Karpas-422 (cell line): ENCODE results near the gene IL22. TPM values are rescaled to one million over a fixed set of nuclear protein-coding genes. Genes with fewer than 3 reads are reported as not detected.

Source experiments
- DNase-seq: peaks from one replicate; pipeline ENCODE4 v3.0.0-alpha.2; 2015
- H2AFZ ChIP-seq: fragments of 200-600 bp; sonication (generic); 2 replicates; pipeline ENCODE4 v1.6.1; 2014; ENCODE audit warnings: antibody characterized with exemption, low read length, mixed read lengths
- H3K27ac ChIP-seq: fragments of 200-600 bp; sonication (generic); 2 replicates; pipeline ENCODE4 v1.5.1; 2014; ENCODE audit warnings: mild to moderate bottlenecking, low read length, moderate library complexity
- H3K27me3 ChIP-seq: fragments of 200-600 bp; sonication (generic); 2 replicates; pipeline ENCODE4 v1.6.1; 2014; ENCODE audit warnings: low read length, mixed read lengths
- H3K36me3 ChIP-seq: fragments of 200-600 bp; sonication (generic); 2 replicates; pipeline ENCODE4 v1.6.1; 2014; ENCODE audit warnings: low read length, mixed read lengths; ENCODE audit not compliant: insufficient read depth
- H3K4me1 ChIP-seq: fragments of 200-600 bp; sonication (generic); 2 replicates; pipeline ENCODE4 v1.6.1; 2014; ENCODE audit warnings: mild to moderate bottlenecking, low read length, mixed read lengths
- H3K4me2 ChIP-seq: fragments of 200-600 bp; sonication (generic); 2 replicates; pipeline ENCODE4 v1.6.1; 2014; ENCODE audit warnings: low read length, low read depth, mild to moderate bottlenecking; ENCODE audit not compliant: poor library complexity, severe bottlenecking
- H3K4me3 ChIP-seq: fragments of 200-600 bp; sonication (generic); 2 replicates; pipeline ENCODE4 v1.5.1; 2014; ENCODE audit warnings: mild to moderate bottlenecking, antibody characterized with exemption, low read length, mixed read lengths
- H3K79me2 ChIP-seq: fragments of 200-600 bp; sonication (generic); 2 replicates; pipeline ENCODE4 v1.6.1; 2014; ENCODE audit warnings: mild to moderate bottlenecking, low read length, mixed read lengths
- H3K9ac ChIP-seq: fragments of 200-600 bp; sonication (generic); 2 replicates; pipeline ENCODE4 v1.6.0; 2014; ENCODE audit warnings: low read length
- H3K9me2 ChIP-seq: fragments of 200-600 bp; sonication (generic), shearing (Covaris generic); replicated peaks from 2 replicates; pipeline ENCODE4 v1.6.0; 2014; ENCODE audit warnings: mild to moderate bottlenecking, low read length, moderate library complexity; ENCODE audit not compliant: insufficient read depth
- H3K9me3 ChIP-seq: fragments of 300-700, 200-600 bp; sonication (generic); 2 replicates; pipeline ENCODE4 v1.6.1; 2014; ENCODE audit warnings: low read length, mixed read lengths
- H4K20me1 ChIP-seq: fragments of 200-600 bp; sonication (generic); 2 replicates; pipeline ENCODE4 v1.6.1; 2014; ENCODE audit warnings: mild to moderate bottlenecking, antibody characterized with exemption, low read length, low read depth; ENCODE audit not compliant: insufficient read depth
- total RNA-seq: library from RNA; depleted of rRNA; stranded (reverse); fragments of >200 nt; shearing (Covaris generic); gene quantifications from 2 replicates; pipeline ENCODE4 v1.2.3, GENCODE V29; 2014; ENCODE audit warnings: low replicate concordance

Gene IL22
- total RNA-seq, 1 experiment from 2014 or later: not detected

DNA sequence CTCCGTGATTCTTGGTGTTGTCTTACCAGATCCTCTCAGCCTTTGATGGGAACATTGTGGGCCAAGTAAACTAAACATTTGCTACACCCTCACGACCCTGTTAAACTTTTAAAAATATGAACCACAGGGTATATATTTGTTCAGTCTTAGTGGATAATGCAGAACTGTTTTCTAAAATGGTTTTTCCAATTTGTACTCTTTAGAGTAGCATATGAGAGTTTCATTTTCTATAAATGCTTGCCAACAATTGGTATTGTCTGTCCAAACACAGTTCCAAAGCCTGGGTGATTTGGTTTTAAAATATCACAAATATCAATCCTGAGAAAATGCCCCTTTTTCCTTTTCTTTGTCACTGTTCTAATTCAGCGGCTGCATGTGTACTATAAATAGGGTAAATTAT lies 6.7 kb upstream of the IL22 start:
- Histone ChIP-seq H2AFZ (no peak overlapping the region), H3K4me3 (no peak overlapping the region), H3K4me1 (no peaks in the 10 kb centered on the region), H3K9me2 (no peaks in the 10 kb centered on the region), H4K20me1 (no peaks in the 10 kb centered on the region), H3K9me3 (no peaks in the 10 kb centered on the region), H3K36me3 (no peaks in the 10 kb centered on the region), H3K4me2 (no peak overlapping the region), H3K9ac (no peak overlapping the region), H3K27ac (no peak overlapping the region), H3K79me2 (no peaks in the 10 kb centered on the region), H3K27me3 (no peaks in the 10 kb centered on the region)
- no peak for DNase-seq

GRCh38 chr12:68259318-68259940 lies 6.0 kb upstream of the IL22 start:
- Histone ChIP-seq H3K4me2 (no peak overlapping the region), H3K9me3 (no peaks in the 10 kb centered on the region), H3K79me2 (no peaks in the 10 kb centered on the region), H3K9ac (no peak overlapping the region), H2AFZ (no peak overlapping the region), H4K20me1 (no peaks in the 10 kb centered on the region), H3K36me3 (no peaks in the 10 kb centered on the region), H3K4me3 (no peak overlapping the region), H3K27me3 (no peaks in the 10 kb centered on the region), H3K9me2 (no peaks in the 10 kb centered on the region), H3K4me1 (no peaks in the 10 kb centered on the region), H3K27ac (no peak overlapping the region)
- DNase-seq: no peak

- no peak overlapping the region for H3K27ac ChIP-seq
- H3K36me3 ChIP-seq: no peaks in the 10 kb centered on the region
- no peaks in the 10 kb centered on the region for H3K27me3 ChIP-seq
- no peak overlapping the region for H2AFZ ChIP-seq
- H3K9ac ChIP-seq: no peak overlapping the region
- no peaks in the 10 kb centered on the region for H3K79me2 ChIP-seq
- H3K9me2 ChIP-seq: no peaks in the 10 kb centered on the region
- DNase-seq: no peak
- no peak overlapping the region for H3K4me3 ChIP-seq
- H3K4me2 ChIP-seq: no peak overlapping the region
- no peaks in the 10 kb centered on the region for H3K9me3 ChIP-seq
- no peaks in the 10 kb centered on the region for H3K4me1 ChIP-seq
- no peaks in the 10 kb centered on the region for H4K20me1 ChIP-seq
Measured at GRCh38 chr12:68252077-68252476, 1.3 kb downstream of the IL22 start.

DNA sequence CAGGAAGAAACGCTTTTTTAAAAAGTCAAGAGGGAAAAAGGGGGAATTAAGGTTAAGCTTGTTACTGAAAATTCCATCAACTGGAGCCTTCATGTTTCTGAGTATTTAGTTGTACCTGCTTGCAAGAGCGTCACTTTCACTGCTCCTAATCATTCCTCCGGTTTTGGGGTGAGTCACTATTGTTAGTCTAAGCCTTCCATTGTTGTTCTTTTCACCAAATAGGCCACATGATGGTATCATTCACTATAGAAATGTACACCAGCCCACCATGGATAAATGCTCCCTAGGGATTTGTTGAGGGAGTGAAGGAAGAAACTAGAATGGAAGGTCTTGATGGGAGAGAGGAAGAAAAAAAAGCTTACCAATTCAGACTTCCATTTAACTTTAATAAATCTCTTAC lies 3.0 kb downstream of the IL22 start:
- no peak overlapping the region for H3K4me3 ChIP-seq
- no peak for DNase-seq
- no peak overlapping the region for H3K27ac ChIP-seq
- no peaks in the 10 kb centered on the region for H3K4me1 ChIP-seq
- H3K27me3 ChIP-seq: no peaks in the 10 kb centered on the region
- no peaks in the 10 kb centered on the region for H3K79me2 ChIP-seq
- H3K9me3 ChIP-seq: no peaks in the 10 kb centered on the region
- no peak overlapping the region for H3K4me2 ChIP-seq
- no peaks in the 10 kb centered on the region for H4K20me1 ChIP-seq
- no peak overlapping the region for H3K9ac ChIP-seq
- H3K9me2 ChIP-seq: no peaks in the 10 kb centered on the region
- H2AFZ ChIP-seq: no peak overlapping the region
- H3K36me3 ChIP-seq: no peaks in the 10 kb centered on the region

GRCh38 chr12:68247785-68248184 lies 5.6 kb downstream of the IL22 start:
- no peaks in the 10 kb centered on the region for H4K20me1 ChIP-seq
- H3K4me2 ChIP-seq: no peak overlapping the region
- no peak for DNase-seq
- no peak overlapping the region for H3K27ac ChIP-seq
- no peaks in the 10 kb centered on the region for H3K27me3 ChIP-seq
- H2AFZ ChIP-seq: no peak overlapping the region
- H3K79me2 ChIP-seq: no peaks in the 10 kb centered on the region
- no peaks in the 10 kb centered on the region for H3K9me2 ChIP-seq
- H3K9ac ChIP-seq: no peak overlapping the region
- H3K9me3 ChIP-seq: no peaks in the 10 kb centered on the region
- H3K4me3 ChIP-seq: no peak overlapping the region
- no peaks in the 10 kb centered on the region for H3K4me1 ChIP-seq
- H3K36me3 ChIP-seq: no peaks in the 10 kb centered on the region

- Histone ChIP-seq H4K20me1 (no peaks in the 10 kb centered on the region), H3K27me3 (no peaks in the 10 kb centered on the region), H3K4me3 (no peak overlapping the region), H3K4me1 (no peaks in the 10 kb centered on the region), H3K9ac (no peak overlapping the region), H3K9me3 (no peaks in the 10 kb centered on the region), H2AFZ (no peak overlapping the region), H3K79me2 (no peaks in the 10 kb centered on the region), H3K4me2 (no peak overlapping the region), H3K27ac (no peak overlapping the region), H3K36me3 (no peaks in the 10 kb centered on the region), H3K9me2 (no peaks in the 10 kb centered on the region)
- no peak for DNase-seq
Measured at GRCh38 chr12:68246350-68246749, 7.1 kb downstream of the IL22 start.

DNA sequence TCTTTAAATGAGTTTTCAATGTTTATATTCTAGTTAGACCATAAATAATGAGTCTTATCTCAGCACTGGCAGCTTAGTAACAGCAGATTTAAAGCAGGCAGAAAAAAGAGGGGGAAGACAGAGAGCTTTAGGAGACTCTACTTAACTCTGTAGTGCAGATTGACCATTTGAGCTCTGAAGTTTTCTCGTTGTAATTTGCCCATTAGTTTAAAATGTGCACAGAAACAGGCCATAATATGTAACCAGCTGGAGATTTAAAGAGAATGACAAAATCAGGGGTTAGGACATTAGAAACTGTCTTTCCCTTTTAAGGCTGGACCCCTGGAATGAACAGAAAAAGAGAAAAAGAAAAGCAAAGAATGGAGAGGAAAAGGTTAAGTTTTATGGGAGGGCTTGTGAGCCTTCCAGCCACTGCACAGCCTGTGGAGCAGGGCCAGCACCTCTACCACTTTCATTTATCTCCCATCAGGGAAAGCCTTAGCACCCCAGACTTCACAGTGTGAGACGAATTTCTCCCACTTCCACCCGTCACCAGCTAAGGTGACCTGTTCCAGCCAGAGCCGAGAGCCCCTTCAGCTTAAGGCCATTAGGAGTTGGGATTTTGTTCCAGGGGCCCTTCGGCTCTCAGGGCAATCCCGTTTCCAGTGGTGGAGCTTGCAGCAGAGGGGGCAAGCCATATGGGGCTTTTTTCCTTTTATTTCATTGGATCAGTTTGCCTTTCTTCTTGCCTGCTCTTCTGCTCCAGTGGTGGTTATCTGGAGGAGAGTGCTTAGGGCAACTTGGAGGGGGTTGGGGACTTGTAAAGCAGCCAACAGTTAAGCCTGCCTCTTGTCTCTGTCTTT lies 8.0 kb downstream of the IL22 start:
- Histone ChIP-seq H3K4me1 (no peaks in the 10 kb centered on the region), H3K27ac (no peak overlapping the region), H3K36me3 (no peaks in the 10 kb centered on the region), H3K9me2 (no peaks in the 10 kb centered on the region), H3K9me3 (no peaks in the 10 kb centered on the region), H3K79me2 (no peaks in the 10 kb centered on the region), H3K9ac (no peak overlapping the region), H4K20me1 (no peaks in the 10 kb centered on the region), H3K27me3 (no peaks in the 10 kb centered on the region), H3K4me3 (no peak overlapping the region), H3K4me2 (no peak overlapping the region), H2AFZ (no peak overlapping the region)
- no peak for DNase-seq

DNA sequence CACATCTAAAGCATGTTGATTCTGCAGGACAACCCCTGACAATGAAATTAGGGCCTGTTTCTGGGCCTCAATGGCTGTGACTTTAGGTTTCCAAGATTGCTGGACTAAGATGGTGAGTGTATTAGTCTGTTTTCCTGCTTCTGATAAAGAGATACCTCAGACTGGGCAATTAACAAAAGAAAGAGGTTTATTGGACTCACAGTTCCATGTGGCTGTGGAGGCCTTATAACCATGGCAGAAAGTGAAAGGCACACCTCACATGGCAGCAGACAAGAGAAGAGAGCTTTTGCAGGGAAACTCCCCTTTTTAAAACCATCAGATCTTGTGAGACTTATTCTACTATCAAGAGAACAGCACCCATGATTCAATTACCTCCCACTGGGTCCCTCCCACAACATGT lies 10.6 kb downstream of the IL22 start:
- no peak overlapping the region for H3K4me3 ChIP-seq
- no peak overlapping the region for H2AFZ ChIP-seq
- no peaks in the 10 kb centered on the region for H3K79me2 ChIP-seq

More for the DNA sequence above, 10.6 kb downstream of the IL22 start:
- H4K20me1 ChIP-seq: no peaks in the 10 kb centered on the region
- no peak overlapping the region for H3K9ac ChIP-seq
- no peaks in the 10 kb centered on the region for H3K4me1 ChIP-seq
- H3K9me3 ChIP-seq: no peaks in the 10 kb centered on the region
- H3K27ac ChIP-seq: no peak overlapping the region
- H3K27me3 ChIP-seq: no peaks in the 10 kb centered on the region
- H3K9me2 ChIP-seq: no peaks in the 10 kb centered on the region
- DNase-seq: no peak
- no peak overlapping the region for H3K4me2 ChIP-seq
- H3K36me3 ChIP-seq: no peaks in the 10 kb centered on the region
